ENCODE data around the gene UPK2.
"Not testable (repeated sequence)": the region's sequence is repeated elsewhere in the genome, so short reads cannot be mapped to it uniquely, and the experiment has no call there.

UPK2 gene

GRCh38 chr11:118938491-118939403 lies 17.4 kb upstream of the UPK2 start:
- DNase-seq (ENCODE audit: low read depth in 2 of 2), result no peak

- DNase-seq (ENCODE audit: low read depth in 2 of 2), result no peak
Observed at GRCh38 chr11:118939404-118939915, 16.6 kb upstream of the UPK2 start.

GRCh38 chr11:118939953-118940598 lies 16.0 kb upstream of the UPK2 start:
- DNase-seq (ENCODE audit: low read depth in 2 of 2), result no peak

GRCh38 chr11:118947091-118947490 lies 9.0 kb upstream of the UPK2 start:
- no peak for DNase-seq (ENCODE audit: low read depth in 2 of 2)

GRCh38 chr11:118948000-118948399 lies 8.1 kb upstream of the UPK2 start:
- DNase-seq (ENCODE audit: low read depth in 2 of 2), result no peak

- no peak for DNase-seq (ENCODE audit: low read depth in 2 of 2)
Observed at GRCh38 chr11:118953265-118953664, 2.8 kb upstream of the UPK2 start.

GRCh38 chr11:118953976-118954375 lies 2.1 kb upstream of the UPK2 start:
- not testable (repeated sequence) for DNase-seq (ENCODE audit: low read depth in 2 of 2)

GRCh38 chr11:118956847-118957469 lies 860 bp downstream of the UPK2 start:
- DNase-seq (ENCODE audit: low read depth in 2 of 2), result no peak

GRCh38 chr11:118957549-118957948 lies 1.5 kb downstream of the UPK2 start:
- DNase-seq (ENCODE audit: low read depth in 2 of 2), result no peak

- no peak for DNase-seq (ENCODE audit: low read depth in 2 of 2)
Observed at GRCh38 chr11:118957968-118958367, 1.9 kb downstream of the UPK2 start.

- DNase-seq (ENCODE audit: low read depth in 2 of 2), result no peak
Observed at GRCh38 chr11:118958577-118958976, 2.5 kb downstream of the UPK2 start.

- no peak for DNase-seq (ENCODE audit: low read depth in 2 of 2)
Observed at GRCh38 chr11:118961189-118961588, 5.1 kb downstream of the UPK2 start.

GRCh38 chr11:118961591-118961990 lies 5.5 kb downstream of the UPK2 start:
- no peak for DNase-seq (ENCODE audit: low read depth in 2 of 2)

- DNase-seq (ENCODE audit: low read depth in 2 of 2), result not testable (repeated sequence)
Observed at GRCh38 chr11:118969508-118969907, 13.4 kb downstream of the UPK2 start.

- DNase-seq (ENCODE audit: low read depth in 2 of 2), result no peak
Observed at GRCh38 chr11:118971646-118972045, 15.5 kb downstream of the UPK2 start, which contains the start of gene FOXR1. Gene FOXR1, plus strand, starts transcription at chr11:118971761. Its CDS starts 171 bp downstream, at chr11:118971932.

GRCh38 chr11:118973985-118974384 lies 17.9 kb downstream of the UPK2 start:
- DNase-seq (ENCODE audit: low read depth in 2 of 2), result no peak

- no peak for DNase-seq (ENCODE audit: low read depth in 2 of 2)
Observed at GRCh38 chr11:118975771-118976709, 19.9 kb downstream of the UPK2 start.

GRCh38 chr11:118979434-118979833 lies 23.3 kb downstream of the UPK2 start:
- DNase-seq (ENCODE audit: low read depth in 2 of 2), result no peak

GRCh38 chr11:118980191-118980881 lies 24.2 kb downstream of the UPK2 start:
- no peak for DNase-seq (ENCODE audit: low read depth in 2 of 2)

GRCh38 chr11:118984337-118984736 lies 28.2 kb downstream of the UPK2 start:
- not testable (repeated sequence) for DNase-seq (ENCODE audit: low read depth in 2 of 2)

- no peak for DNase-seq (ENCODE audit: low read depth in 2 of 2)
Observed at GRCh38 chr11:118984825-118985224, 28.7 kb downstream of the UPK2 start.
